Testis (tissue), 2 donors: ENCODE measurements around the gene BCS1L.

Experiments used
- POLR2A ChIP-seq: fragments of 450-650 bp; IDR thresholded peaks from one replicate; pipeline ENCODE4 v1.6.1; 2017; ENCODE audit warnings: antibody characterized with exemption, mild to moderate bottlenecking, moderate library complexity
- TF ChIP-seq, protein P1 (sequence below), 3 experiments: fragments of 450-650 bp in 2 of 3; fragments of 200-600 bp in 1 of 3; sonication (generic) in 1 of 3; IDR thresholded peaks; one replicate each; pipeline ENCODE4 v1.5.1; 2016 to 2019; ENCODE audit warnings: antibody characterized with exemption in 3 of 3, mild to moderate bottlenecking in 2 of 3, moderate library complexity in 1 of 3

DNA sequence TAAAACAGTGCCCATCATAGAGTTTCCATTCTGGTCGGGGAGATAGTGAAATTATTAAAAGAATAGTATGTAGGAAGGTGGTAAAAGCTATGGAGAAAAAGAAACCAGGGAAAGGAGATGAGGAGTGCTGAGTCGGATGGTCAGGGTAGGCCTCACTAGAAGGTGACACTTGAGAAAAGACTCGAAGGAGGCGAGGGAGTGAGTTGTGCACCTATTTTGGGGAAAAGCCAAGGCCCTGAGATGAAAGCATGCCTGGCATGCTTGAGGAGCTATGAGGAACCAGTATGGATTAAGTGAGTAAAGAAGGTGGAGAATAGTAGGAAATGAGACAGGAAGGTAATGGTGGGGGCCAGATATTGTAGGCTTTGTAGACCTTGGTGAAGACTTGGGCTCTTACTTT is 43.9 kb downstream of the BCS1L start:
- TF ChIP-seq POLR2A: no peak
- TF ChIP-seq, protein P1, sequence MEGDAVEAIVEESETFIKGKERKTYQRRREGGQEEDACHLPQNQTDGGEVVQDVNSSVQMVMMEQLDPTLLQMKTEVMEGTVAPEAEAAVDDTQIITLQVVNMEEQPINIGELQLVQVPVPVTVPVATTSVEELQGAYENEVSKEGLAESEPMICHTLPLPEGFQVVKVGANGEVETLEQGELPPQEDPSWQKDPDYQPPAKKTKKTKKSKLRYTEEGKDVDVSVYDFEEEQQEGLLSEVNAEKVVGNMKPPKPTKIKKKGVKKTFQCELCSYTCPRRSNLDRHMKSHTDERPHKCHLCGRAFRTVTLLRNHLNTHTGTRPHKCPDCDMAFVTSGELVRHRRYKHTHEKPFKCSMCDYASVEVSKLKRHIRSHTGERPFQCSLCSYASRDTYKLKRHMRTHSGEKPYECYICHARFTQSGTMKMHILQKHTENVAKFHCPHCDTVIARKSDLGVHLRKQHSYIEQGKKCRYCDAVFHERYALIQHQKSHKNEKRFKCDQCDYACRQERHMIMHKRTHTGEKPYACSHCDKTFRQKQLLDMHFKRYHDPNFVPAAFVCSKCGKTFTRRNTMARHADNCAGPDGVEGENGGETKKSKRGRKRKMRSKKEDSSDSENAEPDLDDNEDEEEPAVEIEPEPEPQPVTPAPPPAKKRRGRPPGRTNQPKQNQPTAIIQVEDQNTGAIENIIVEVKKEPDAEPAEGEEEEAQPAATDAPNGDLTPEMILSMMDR (IDR thresholded peaks at IDR 0.05): no peak
